Measurements from ENCODE around the gene TSR3. TPM values are rescaled to one million over a fixed set of nuclear protein-coding genes. Genes with fewer than 3 reads are reported as not detected.

Gene TSR3
- total RNA-seq, 1 experiment from 2014 or later, result 52.7 TPM

DNA sequence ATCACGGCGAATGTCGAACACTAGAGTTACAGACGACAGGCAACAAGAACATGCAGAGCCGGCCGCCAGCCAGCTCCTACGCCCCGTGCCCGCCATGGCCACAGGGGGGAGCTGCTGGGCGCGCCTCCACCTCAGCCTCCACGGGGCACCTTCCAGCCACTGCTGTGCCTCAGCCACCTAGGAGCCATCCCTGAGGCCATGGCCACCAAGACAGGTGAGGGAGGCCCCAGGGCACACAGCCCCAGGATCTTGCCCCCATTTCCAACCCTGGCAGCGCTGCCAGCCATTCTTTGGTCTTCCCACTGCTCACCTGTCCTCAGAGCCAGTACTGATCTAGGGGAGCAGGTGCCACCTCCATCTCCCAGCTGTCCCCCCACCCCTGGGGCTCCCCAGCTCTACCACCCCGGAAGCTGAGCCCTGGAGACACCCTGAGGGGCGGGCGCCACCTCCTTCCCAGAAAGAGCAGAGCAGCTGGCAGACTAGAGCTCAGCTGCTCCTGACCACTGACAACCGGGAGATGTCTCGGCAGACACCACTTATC lies 11.9 kb upstream of the TSR3 start:
- H3K4me3 ChIP-seq (replicated peaks in 1 of 2; ENCODE audit: low read depth in 1 of 2, low read length in 2 of 2), result no peak overlapping the region
- RAD21 ChIA-PET (ENCODE audit: low non-redundant PET in 1 of 2, low total read pairs in 2 of 2, uncharacterized antibody in 2 of 2, unreplicated experiment in 2 of 2), result interaction anchor here in 1 of 2 experiments (0.9 kb wide), 1 partner anchor 16 kb away, joined by 3 read pairs; no protein-coding TSS in a partner anchor
- peaks cover 51% of the 10 kb centered on the region for H3K79me2 ChIP-seq (ENCODE audit: insufficient read depth, low read length)
- H3K27me3 ChIP-seq (ENCODE audit: insufficient read depth, low read length), result no peaks in the 10 kb centered on the region
- peak; percentile 74 for TF ChIP-seq RAD21 (IDR thresholded peaks at IDR 0.05; ENCODE audit: low read depth)
- TF ChIP-seq EGR1 (IDR thresholded peaks at IDR 0.05; ENCODE audit: low read depth), result no peak
- TF ChIP-seq CEBPB (IDR thresholded peaks at IDR 0.05; ENCODE audit: low read depth), result no peak
- no peak for TF ChIP-seq POLR2A (IDR thresholded peaks at IDR 0.05; ENCODE audit: borderline replicate concordance, extremely low read depth, insufficient read depth, insufficient read length)
- TF ChIP-seq, protein P1, sequence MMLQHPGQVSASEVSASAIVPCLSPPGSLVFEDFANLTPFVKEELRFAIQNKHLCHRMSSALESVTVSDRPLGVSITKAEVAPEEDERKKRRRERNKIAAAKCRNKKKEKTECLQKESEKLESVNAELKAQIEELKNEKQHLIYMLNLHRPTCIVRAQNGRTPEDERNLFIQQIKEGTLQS (IDR thresholded peaks at IDR 0.05), result no peak
- TF ChIP-seq, protein P2, sequence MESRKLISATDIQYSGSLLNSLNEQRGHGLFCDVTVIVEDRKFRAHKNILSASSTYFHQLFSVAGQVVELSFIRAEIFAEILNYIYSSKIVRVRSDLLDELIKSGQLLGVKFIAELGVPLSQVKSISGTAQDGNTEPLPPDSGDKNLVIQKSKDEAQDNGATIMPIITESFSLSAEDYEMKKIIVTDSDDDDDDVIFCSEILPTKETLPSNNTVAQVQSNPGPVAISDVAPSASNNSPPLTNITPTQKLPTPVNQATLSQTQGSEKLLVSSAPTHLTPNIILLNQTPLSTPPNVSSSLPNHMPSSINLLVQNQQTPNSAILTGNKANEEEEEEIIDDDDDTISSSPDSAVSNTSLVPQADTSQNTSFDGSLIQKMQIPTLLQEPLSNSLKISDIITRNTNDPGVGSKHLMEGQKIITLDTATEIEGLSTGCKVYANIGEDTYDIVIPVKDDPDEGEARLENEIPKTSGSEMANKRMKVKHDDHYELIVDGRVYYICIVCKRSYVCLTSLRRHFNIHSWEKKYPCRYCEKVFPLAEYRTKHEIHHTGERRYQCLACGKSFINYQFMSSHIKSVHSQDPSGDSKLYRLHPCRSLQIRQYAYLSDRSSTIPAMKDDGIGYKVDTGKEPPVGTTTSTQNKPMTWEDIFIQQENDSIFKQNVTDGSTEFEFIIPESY (IDR thresholded peaks at IDR 0.05; ENCODE audit: extremely low read depth, insufficient replicate concordance, low read length), result no peak
- TF ChIP-seq, protein P3, sequence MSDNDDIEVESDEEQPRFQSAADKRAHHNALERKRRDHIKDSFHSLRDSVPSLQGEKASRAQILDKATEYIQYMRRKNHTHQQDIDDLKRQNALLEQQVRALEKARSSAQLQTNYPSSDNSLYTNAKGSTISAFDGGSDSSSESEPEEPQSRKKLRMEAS (IDR thresholded peaks at IDR 0.05), result no peak
- TF ChIP-seq SRF (IDR thresholded peaks at IDR 0.05; ENCODE audit: low read depth), result no peak
- TF ChIP-seq, protein P4, sequence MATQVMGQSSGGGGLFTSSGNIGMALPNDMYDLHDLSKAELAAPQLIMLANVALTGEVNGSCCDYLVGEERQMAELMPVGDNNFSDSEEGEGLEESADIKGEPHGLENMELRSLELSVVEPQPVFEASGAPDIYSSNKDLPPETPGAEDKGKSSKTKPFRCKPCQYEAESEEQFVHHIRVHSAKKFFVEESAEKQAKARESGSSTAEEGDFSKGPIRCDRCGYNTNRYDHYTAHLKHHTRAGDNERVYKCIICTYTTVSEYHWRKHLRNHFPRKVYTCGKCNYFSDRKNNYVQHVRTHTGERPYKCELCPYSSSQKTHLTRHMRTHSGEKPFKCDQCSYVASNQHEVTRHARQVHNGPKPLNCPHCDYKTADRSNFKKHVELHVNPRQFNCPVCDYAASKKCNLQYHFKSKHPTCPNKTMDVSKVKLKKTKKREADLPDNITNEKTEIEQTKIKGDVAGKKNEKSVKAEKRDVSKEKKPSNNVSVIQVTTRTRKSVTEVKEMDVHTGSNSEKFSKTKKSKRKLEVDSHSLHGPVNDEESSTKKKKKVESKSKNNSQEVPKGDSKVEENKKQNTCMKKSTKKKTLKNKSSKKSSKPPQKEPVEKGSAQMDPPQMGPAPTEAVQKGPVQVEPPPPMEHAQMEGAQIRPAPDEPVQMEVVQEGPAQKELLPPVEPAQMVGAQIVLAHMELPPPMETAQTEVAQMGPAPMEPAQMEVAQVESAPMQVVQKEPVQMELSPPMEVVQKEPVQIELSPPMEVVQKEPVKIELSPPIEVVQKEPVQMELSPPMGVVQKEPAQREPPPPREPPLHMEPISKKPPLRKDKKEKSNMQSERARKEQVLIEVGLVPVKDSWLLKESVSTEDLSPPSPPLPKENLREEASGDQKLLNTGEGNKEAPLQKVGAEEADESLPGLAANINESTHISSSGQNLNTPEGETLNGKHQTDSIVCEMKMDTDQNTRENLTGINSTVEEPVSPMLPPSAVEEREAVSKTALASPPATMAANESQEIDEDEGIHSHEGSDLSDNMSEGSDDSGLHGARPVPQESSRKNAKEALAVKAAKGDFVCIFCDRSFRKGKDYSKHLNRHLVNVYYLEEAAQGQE (IDR thresholded peaks at IDR 0.05; ENCODE audit: low read depth), result no peak
- no peak for TF ChIP-seq SP1 (IDR thresholded peaks at IDR 0.05; ENCODE audit: low read depth)
- TF ChIP-seq EZH2 (IDR thresholded peaks at IDR 0.05), result no peak
- no peak for TF ChIP-seq ZFX (IDR thresholded peaks at IDR 0.05)
- TF ChIP-seq FOSL1 (IDR thresholded peaks at IDR 0.05; ENCODE audit: low read depth), result no peak
- peak; percentile 33 for TF ChIP-seq YY1 (IDR thresholded peaks at IDR 0.05; ENCODE audit: extremely low read depth, insufficient replicate concordance, low read depth, low read length)
- TF ChIP-seq, protein P5, sequence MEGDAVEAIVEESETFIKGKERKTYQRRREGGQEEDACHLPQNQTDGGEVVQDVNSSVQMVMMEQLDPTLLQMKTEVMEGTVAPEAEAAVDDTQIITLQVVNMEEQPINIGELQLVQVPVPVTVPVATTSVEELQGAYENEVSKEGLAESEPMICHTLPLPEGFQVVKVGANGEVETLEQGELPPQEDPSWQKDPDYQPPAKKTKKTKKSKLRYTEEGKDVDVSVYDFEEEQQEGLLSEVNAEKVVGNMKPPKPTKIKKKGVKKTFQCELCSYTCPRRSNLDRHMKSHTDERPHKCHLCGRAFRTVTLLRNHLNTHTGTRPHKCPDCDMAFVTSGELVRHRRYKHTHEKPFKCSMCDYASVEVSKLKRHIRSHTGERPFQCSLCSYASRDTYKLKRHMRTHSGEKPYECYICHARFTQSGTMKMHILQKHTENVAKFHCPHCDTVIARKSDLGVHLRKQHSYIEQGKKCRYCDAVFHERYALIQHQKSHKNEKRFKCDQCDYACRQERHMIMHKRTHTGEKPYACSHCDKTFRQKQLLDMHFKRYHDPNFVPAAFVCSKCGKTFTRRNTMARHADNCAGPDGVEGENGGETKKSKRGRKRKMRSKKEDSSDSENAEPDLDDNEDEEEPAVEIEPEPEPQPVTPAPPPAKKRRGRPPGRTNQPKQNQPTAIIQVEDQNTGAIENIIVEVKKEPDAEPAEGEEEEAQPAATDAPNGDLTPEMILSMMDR (IDR thresholded peaks at IDR 0.05 in 2 of 3, conservative IDR thresholded peaks at IDR 0.05 in 1 of 3; ENCODE audit: borderline replicate concordance in 1 of 3, insufficient read depth in 1 of 3, low read depth in 2 of 3, low read length in 2 of 3), result peak; percentile 70 to 93 (median 88)
- H2AFZ ChIP-seq (ENCODE audit: low read depth, low read length, poor library complexity, severe bottlenecking), result no peak overlapping the region
- H3K36me3 ChIP-seq (ENCODE audit: control insufficient read depth in 1 of 2, insufficient read depth in 2 of 2, low read length in 2 of 2), result peaks cover 29 to 42% of the 10 kb centered on the region in 2 experiments
- peaks cover 4 to 15% of the 10 kb centered on the region in 2 experiments for H3K4me1 ChIP-seq (ENCODE audit: control insufficient read depth in 1 of 2, insufficient read depth in 2 of 2, low read length in 2 of 2)
- BruUV-seq (replicated peaks), result TSS peak; percentile 22
- no peak overlapping the region for H3K4me2 ChIP-seq (ENCODE audit: low read length)
- H3K9me3 ChIP-seq (ENCODE audit: control insufficient read depth in 1 of 2, insufficient read depth in 1 of 2, low read depth in 1 of 2, low read length in 2 of 2), result no peaks in the 10 kb centered on the region
- H3K9me2 ChIP-seq (ENCODE audit: insufficient read depth), result no peaks in the 10 kb centered on the region
- peak; percentile 23 for DNase-seq (ENCODE audit: low read depth, low spot score)
- H4K20me1 ChIP-seq (ENCODE audit: insufficient read depth), result peaks cover 3% of the 10 kb centered on the region; the same call in 1 of the 2 replicates
- POLR2A ChIA-PET, result interaction anchor here (1.2 kb wide), 1 partner anchor 55 kb away, joined by 3 read pairs; the partner anchor contains the start of gene UBE2I
- CTCF ChIA-PET, result interaction anchor here (0.9 to 1.6 kb wide), 10 partner anchors 9 to 360 kb away, joined by 3 to 5 read pairs (median 3); partner anchors contain the start of genes CRAMP1, IFT140 and UQCC4
- ATAC-seq, result peak; percentile 96
- intact Hi-C loops (cut with micrococcal nuclease), result loop anchor here (10.0 kb wide), 1 partner anchor 51 kb away; the partner anchor contains the start of gene UNKL
- H3K27ac ChIP-seq (ENCODE audit: low read depth, low read length), result no peak overlapping the region
- no peak overlapping the region for H3K9ac ChIP-seq (ENCODE audit: low read length)
